DMS153 treated with DMSO at 0.1 percent for 48 hours (cell line): Measurements from ENCODE around the gene RAPGEF1.
"Not testable (repeated sequence)": the region's sequence is repeated elsewhere in the genome, so short reads cannot be mapped to it uniquely, and the experiment has no call there.

Experiments used
- DNase-seq: peaks from one replicate; lab custom pipeline; 2025; ENCODE audit not compliant: unreplicated experiment; lab: John Stamatoyannopoulos, UW

The RAPGEF1 gene

DNA sequence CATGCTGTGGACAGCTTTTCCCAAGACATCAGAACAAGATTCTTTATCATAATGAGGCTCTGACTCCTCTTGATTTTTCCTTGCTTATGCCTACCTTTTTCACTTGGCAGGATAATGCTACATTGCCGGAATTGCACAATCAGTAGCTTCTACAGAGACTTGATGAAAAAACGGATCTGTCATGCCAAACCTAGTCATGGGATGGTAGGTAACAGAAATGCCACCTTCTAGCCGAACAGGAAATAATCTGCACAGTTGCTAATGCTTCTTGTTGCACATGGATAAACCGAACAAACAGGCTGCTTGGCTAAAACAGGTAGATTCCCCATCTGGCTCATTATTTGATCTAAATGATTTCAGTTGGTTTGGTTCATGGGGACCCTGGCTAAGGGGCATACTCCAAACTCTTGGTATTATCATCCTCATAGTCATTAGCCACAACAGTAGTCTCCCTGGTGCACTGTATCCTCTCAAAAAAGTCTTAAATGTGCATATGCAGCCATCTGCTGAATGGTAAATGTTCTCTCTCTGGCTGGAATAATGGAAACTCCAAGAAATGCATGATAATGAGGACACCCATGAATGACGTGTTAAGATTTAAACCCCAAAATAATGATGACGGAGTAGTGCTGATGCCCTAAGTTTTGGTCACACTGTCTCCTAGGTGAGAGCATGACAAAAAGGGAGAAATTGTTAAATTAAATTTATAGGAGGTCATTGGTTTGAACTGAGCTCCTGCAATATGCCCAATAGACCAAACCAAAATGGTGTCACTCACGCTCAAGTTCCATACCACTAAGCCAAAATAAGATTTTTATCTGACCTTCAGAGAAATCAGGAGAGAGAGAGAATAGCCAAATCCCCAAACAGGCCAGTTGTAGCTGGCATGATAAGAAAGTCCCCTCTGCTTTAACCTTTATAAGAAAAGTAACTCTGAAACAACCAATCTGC is 47.0 kb downstream of the RAPGEF1 start:
- no peak for DNase-seq

DNA sequence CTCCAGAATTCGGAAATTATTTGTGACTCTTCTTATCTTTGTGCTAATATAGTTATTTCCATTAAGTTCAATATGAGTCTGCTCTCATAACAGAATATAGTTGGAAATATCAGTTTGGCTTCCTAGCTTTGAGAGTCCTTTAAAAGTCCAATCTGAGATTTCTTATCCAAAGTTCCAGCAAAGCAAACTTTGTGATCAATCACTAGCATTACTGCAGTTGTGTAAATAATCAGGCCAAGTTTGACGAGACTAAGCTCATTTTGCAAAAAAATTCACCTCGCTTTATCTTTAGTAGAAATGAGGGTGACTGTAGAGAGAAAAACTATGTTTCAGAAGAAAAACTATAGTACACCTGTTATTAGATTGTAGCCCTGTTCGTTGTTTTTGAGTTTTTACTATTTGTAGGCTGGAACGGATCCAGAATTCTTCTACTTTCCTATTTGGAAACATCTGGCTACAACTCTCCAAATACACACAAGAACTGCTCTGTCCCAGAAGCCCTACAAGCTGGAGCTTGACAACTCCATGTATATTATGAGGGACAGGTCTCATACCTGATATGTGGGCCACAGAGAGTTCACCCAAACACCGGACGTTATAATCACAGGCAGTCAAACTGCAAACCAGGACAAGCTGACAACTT is 47.8 kb downstream of the RAPGEF1 start:
- no peak for DNase-seq

DNA sequence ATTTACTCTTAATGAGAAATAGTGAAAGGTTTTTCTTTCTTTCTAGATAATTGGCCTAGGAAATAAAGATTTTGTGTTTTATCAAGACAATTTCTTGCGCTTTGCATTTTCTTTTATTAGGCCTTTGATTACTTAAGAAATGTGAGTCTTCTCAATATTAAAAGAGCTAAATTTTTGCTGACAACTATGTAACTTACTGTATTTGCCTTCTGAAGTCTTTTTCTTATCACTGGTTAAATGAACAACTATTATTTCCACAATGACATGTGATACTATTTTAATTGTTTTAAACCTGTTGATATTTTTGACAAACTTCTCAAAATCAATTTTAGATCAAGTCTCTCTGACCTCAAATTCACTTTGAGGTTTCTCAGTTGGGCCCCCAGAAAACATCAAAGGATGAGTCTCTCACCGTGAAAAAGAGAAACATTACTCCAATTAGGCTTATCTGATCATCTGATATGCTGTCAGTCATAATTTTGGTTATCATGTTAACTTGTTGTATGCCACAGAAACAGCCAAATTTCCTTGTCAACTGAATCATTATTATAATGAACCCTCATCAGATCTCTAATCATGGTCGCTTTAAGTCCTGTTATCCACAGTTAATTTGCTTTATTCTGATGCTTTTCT is 48.8 kb downstream of the RAPGEF1 start:
- DNase-seq = no peak

DNA sequence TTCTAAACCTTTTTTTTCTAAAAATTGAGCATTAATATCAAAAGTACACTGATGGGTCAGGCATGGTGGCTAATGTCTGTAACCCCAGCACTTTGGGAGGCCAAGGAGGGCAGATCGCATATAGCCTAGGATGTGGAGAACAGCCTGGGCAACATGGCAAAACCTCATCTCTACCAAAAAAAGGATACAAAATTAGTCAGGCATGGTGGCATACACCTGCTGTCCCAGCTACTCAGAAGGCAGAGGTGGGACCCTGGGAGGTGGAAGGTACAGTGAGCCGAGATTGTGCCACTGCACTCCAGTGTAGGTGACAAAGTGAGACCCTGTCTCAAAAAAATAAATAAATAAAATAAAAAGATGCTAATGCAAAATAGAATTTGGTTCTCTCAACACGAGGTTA is 49.4 kb downstream of the RAPGEF1 start:
- DNase-seq = no peak

DNA sequence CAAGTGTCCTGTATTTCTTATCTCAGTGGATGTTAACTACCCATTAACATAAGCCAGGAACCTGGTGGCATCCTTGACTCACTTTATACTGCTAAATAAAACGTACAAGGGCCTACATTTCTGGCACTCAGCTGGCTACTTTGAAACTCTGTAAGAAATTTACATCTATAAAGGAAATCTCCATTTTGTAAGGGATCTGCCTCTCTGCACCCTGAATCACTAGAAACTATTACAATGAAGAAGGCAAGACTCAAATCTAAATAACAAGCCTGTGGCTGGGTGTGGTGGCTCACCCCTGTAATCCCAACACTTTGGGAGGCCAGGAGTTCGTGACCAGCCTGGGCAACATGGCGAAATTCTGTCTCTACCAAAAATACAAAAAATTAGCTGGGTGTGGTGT is 51.5 kb downstream of the RAPGEF1 start:
- no peak for DNase-seq

DNA sequence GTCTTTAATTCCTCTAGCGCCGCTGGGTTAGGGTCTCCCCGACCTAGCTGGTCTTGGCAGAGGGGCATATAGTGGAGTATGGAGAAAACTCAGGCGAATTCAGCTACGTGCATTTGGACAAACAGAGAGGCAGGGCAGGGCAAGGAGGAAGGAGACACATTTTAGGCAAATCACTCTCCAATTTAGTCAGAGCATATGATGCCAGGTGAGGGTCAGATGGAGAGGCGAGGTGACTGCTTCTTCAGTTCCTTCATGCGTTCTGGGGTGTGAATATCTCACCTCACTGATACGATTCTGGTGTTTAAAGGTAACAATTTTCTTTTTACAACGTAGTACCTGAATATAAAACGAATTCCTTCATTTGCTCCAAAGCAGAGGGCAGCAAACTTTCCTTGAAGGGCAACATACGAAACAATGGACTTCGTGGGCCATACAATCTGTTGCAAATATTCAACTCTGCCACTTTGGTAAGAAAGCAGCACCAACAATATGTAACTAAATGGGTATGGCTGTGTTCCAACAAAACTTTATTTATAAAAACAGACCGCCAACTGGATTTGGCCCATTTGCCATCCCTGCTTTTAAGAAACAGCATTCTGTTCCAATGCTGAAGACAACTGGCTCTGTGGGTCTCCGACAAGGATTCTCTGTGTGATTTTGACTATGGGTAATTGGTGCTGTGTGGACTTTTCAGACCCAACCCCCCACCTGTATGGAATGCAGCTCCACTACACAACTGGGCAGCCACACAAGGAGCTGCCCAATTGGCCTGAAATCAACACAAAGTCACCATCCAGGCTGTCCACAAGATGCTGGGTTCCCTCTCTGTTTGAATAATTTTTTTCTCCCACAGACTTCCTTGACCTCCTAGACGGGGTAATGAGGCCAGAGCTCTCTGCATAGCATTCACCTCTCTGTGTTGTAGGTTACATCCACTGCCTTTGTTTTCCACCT is 53.8 kb downstream of the RAPGEF1 start:
- no peak for DNase-seq

DNA sequence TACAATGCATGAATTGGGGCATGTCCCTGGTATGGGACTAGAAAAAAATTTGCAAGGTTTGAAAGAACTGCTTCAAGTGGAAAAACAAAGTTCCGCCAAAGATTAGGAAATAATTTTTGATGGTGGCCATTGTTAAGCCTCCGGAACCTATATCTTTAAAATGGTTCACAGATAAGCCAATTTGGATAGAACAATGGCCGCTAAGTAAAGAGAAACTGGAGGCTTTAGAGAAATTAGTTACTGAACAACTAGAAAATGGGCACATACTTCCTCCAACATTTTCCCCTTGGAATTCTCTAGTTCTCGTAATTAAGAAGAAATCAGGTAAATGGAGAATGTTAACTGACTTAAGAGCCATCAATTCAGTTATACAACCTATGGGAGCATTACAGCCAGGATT is 56.8 kb downstream of the RAPGEF1 start:
- not testable (repeated sequence) for DNase-seq

DNA sequence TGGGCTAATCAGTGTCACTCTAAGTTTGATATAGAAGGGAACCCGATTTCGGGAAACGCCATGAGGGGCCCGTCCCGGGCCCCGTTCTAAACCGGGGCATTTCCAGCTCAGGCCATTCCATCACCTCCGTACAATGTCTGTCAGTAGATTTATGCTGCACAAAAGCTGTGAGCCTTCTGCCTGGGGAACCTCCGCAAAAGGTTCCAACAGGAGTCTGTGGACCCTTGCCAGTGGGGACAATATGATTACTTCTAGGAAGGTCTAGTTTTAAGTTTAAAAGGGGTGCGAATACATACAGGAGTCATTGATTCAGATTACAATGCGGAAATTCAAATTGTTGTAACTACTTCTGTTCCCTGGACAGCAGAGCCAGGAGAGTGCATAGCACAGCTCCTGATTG is 57.6 kb downstream of the RAPGEF1 start:
- DNase-seq = no peak

DNA sequence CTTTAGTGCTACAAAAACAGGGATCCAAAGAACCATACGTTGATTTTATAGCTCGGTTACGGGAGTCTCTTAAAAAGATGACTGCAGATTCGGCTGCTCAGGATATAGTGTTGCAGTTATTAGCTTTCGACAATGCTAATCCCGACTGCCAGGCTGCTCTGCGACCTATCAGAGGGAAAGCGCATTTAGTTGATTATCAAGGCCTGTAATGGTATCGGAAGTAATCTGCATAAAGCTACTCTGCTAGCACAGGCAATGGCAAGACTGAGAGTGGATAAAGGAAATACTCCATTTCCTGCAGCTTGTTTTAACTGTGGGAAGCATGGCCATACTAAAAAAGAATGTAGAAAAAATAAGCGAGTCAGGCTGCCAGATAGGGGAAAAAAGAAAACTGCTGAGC is 58.0 kb downstream of the RAPGEF1 start:
- DNase-seq = not testable (repeated sequence)

DNA sequence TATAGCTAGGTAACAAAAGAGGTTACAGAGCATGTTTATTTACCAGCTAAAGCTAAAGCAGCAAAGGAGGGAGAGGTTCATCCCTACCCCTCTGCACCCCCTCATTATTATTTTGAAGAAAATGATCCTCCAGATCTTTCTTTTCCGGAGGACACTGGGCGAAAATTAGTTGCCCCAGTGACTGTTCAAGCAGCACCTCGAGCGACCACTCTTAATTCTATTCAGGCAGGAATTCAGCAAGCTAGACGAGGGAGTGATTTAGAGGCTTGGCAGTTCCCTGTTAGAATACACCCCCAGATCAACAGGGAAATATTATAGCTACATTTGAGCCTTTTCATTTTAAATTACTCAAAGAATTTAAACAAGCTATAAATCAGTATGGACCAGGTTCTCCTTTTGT is 58.8 kb downstream of the RAPGEF1 start:
- DNase-seq = not testable (repeated sequence)

DNA sequence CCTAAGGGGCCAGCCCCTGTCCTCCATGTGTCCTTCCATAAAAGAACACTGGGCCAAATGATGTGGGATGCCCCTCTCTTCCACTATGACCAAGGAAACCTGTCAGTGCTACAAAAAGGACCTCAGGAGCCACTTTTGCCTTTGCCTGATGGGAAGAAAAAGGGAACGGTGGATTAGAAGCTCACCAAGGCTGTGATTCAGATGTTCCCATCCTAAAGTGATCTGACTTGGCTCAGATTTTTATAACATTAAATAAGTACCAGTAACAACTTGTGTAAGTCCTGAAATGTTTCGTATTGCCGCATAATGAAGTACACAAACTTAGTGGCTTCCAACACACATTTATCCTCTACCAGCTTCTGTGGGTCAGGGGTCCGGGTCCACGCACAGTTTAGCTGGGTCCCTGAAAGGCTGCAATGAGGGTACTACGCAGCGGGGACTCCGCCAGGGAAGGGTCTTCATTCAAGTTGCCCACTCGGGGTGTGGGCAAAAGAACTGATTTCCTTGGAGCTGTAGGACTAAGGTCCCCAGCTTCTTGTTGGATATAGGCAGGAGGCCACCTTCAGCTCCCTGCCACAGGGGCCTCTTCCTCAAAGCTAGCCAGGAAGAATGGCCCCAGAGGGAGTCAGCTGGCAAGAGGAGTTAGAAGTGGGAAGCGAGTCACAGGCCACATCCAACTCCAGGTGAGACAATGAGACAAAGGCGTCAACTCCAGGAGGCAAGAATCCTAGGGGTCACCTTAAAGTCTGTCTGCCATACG is 60.4 kb downstream of the RAPGEF1 start:
- no peak for DNase-seq

DNA sequence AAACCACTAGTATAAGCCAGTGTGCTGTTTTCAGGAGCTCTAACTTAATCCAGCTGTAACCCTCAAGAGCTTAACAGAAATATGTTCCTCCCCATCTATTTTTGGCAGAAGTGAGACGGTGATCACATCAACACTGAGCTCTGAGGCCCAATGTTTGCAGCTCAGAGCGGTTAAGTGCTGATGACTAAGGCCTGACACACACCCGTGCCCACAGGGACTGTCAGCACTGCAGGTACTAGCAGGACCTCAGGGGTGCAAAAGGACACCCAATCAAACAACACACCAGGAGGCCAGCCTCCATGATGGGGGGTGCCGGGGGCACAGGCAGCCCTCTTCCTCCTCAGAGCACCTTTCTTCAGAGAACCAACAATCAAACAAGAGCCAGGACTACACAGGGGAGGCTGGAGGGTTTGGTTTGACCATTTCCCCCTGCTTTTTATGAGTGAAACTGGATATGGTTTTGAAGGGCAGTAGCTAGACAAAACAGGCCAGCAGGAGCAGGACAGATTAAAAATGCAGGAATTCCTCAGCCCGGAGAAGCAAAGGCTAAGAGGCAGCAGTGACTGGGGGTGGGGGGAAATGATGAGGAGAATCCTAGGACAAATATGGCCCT is 61.3 kb downstream of the RAPGEF1 start:
- DNase-seq = peak; percentile 54

DNA sequence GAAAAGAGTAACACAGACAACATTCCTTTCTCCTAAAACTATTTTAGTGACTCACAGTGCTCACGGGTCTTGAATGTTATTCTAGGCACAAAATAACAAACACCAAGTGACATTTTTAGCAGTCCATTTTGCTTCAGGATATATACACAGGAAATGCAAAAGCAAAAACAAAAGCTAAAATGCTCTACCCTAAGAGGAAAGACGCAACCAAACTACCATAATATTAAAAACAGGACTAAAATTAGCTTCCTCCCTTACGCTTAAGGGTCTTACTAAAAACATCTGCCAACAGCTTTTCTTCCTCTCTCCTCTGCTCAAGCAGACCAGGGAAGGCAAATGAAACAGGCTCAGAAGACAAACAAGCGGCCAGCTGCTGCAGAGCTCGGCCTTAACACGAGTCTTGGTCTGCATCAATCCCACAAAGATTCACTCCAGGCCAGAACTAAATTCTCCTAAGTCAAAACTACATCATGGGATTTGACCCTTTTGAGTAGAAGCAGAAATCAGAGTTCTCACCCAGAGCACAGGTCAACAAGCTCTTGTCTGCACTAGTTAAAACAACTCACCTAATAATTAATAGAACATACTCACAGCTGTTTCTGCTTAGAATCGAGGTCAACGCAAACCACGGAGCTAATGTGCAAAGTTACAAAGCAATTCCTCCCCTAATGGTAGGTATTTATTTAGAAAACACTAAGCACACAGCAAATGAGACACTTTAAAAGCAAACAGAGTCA is 62.3 kb downstream of the RAPGEF1 start:
- DNase-seq = no peak

DNA sequence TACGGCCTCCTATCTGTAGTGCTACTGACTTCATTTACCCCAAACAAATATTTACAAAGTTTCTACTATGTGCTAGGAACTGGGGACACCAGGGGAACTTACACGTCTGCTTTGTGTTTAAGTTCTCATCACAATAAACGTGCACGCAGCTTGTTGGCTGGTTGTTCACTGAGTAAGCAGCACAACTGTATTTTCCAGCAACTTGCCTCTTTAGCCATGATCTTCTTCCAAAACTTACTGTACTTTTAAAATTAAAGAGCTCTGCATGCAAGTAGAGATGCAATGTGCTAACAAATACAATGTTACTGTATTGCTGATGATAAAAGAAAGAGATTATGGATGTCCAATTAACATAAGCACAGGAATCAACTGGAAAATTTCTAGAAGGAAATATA is 62.8 kb downstream of the RAPGEF1 start:
- DNase-seq = no peak

DNA sequence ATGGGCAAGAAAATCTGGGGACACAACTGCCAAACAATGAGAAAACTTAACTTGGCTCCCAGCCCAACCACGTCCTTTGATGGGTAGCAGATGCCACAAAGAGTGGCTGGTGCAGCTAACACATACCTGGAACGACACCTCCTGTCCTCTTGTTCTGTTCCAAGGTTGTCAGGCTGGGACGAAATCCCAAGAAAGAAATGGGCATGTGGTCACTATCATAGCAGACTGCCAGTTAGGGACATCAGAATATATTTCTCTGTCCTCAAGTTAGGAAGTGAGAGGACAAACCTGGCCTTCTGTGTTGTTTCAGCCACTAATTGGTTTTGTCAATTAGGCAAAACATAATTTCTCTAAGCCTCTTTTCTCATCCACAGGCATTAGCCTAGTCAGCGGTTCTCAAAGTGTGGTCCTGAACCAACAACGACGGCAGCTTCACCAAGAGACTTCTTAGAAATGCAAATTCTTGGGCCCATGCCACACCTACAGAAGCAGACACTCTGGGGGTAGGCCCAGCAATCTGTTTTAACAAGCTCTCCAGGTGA is 63.4 kb downstream of the RAPGEF1 start:
- DNase-seq = no peak

DNA sequence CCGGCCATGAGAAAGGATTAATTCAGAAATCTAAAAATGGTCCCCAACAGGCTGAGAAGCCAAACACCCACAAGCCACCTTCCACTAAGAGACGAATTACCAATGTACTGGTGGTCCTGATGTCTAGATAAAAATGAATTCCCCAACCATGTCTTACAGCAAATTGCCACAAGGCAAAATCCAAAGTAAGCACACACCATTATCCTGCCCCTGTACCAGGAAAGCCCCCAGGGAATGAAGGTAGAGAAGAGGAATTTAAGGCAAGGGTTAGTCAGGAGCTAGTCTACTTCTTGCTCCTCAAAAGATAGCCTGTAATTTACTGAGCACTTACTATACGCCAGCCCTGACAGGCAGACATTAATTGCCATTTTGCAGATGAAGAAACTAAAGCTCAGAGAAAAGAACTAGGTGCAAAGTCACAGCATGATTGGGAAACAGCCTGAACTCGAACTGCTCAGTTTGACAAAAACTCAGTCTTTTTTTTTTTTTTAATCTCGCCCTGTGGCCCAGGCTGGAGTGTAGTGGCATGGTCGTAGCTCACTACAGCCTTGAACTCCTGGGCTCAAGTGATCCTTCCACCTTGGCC is 64.3 kb downstream of the RAPGEF1 start:
- no peak for DNase-seq

DNA sequence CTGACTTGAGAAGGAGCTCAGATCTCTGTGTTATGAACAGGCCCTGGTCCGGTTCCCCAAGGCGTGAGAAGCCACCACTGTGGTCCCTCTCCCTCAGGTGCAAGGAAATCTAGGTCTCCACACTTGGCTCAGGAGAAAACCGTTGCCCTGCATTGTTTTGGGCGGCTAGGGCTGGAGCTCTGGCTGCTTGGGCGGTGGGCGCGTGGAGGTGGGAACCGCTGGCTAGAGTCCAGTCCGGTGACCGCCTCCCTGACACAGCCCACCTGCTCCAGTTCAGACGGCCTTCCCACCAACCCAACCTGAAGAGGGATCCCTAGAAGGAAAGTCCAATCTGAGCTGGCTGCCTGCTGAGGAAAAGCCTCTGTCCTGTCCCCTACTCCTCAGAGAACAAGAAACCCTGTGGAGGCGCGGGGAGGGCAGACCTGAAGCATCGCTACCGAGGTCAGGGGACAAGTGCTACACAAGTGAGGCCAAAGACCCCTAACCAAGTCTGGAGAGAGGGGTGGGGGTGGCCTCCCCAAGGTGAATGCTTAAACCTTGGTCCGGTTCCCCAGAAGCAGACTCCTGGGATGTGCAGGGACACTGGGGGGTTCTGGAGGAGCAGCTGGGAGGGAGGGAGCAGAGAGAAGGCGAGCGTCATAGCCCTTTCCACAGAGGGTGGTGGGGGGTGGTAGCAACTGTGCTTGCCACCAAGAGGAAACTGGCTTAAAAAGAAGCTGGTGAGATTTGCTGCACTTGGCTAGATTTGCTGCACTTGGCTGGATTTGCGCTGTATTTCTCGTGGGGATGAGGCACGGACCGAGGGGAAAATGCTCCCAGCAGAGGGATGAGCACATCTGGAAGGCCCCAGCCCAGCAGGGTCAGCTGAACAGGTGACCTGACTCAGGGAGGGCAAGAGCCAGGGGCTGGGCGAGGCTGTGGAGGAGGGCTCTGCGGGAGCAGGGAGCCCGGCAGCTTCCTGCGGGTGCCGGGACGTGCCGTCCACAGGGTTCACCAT is 65.2 kb downstream of the RAPGEF1 start:
- DNase-seq = no peak
